Stimulated activated CD8-positive, alpha-beta memory T cell treated with anti-CD3 and anti-CD28 coated beads, Interleukin-7, amount 100 ng/mL, for 48 hours (primary cell): ENCODE results near the gene TRAF3IP3.
A peak's percentile ranks its signal among the peaks of the same experiment; 100 is the strongest.

Source experiments
- DNase-seq, 2 donors: peaks; one replicate each; pipeline ENCODE4 v3.0.0-alpha.2; 2020; ENCODE audit warnings: low read depth in 1 of 2; ENCODE audit errors: extremely low read depth in 1 of 2

TRAF3IP3 gene

GRCh38 chr1:209755926-209756614 lies at the start of gene TRAF3IP3:
Gene TRAF3IP3, plus strand, starts transcription at chr1:209756053. Its CDS starts 3,987 bp downstream, at chr1:209760040.
- peak; percentile 59 to 84 for DNase-seq

- DNase-seq = no peak
Measured at GRCh38 chr1:209706622-209707021, 49.2 kb upstream of the TRAF3IP3 start.

- DNase-seq = no peak
Measured at GRCh38 chr1:209707308-209707707, 48.5 kb upstream of the TRAF3IP3 start.

- DNase-seq = no peak
Measured at GRCh38 chr1:209708297-209708696, 47.6 kb upstream of the TRAF3IP3 start.

GRCh38 chr1:209710093-209710492 lies 45.8 kb upstream of the TRAF3IP3 start:
- no peak for DNase-seq

GRCh38 chr1:209710847-209711246 lies 45.0 kb upstream of the TRAF3IP3 start:
- DNase-seq = no peak

GRCh38 chr1:209714338-209714737 lies 41.5 kb upstream of the TRAF3IP3 start:
- DNase-seq = no peak

- no peak for DNase-seq
Measured at GRCh38 chr1:209715314-209715713, 40.5 kb upstream of the TRAF3IP3 start.

- DNase-seq = no peak
Measured at GRCh38 chr1:209717818-209718217, 38.0 kb upstream of the TRAF3IP3 start.

- DNase-seq = no peak
Measured at GRCh38 chr1:209720326-209720725, 35.5 kb upstream of the TRAF3IP3 start.

- no peak for DNase-seq
Measured at GRCh38 chr1:209720826-209721225, 35.0 kb upstream of the TRAF3IP3 start.

- no peak for DNase-seq
Measured at GRCh38 chr1:209721323-209721722, 34.5 kb upstream of the TRAF3IP3 start.

- DNase-seq = no peak
Measured at GRCh38 chr1:209723265-209723664, 32.6 kb upstream of the TRAF3IP3 start.

- DNase-seq = peak in 1 of 2 donors; percentile 54
Measured at GRCh38 chr1:209723756-209724693, 31.8 kb upstream of the TRAF3IP3 start.

GRCh38 chr1:209727286-209727685 lies 28.6 kb upstream of the TRAF3IP3 start:
- no peak for DNase-seq

- DNase-seq = no peak
Measured at GRCh38 chr1:209727785-209728184, 28.1 kb upstream of the TRAF3IP3 start.

GRCh38 chr1:209728466-209728865 lies 27.4 kb upstream of the TRAF3IP3 start:
- no peak for DNase-seq

- DNase-seq = no peak
Measured at GRCh38 chr1:209729436-209729835, 26.4 kb upstream of the TRAF3IP3 start.

- no peak for DNase-seq
Measured at GRCh38 chr1:209732725-209733124, 23.1 kb upstream of the TRAF3IP3 start.

GRCh38 chr1:209733409-209734192 lies 22.3 kb upstream of the TRAF3IP3 start:
- no peak for DNase-seq

GRCh38 chr1:209736490-209737117 lies 19.2 kb upstream of the TRAF3IP3 start:
- no peak for DNase-seq
